22Rv1 (cell line): ENCODE data around the gene CPTP.

ENCODE experiments used
- H3K27ac ChIP-seq: fragments of 450-650 bp; 2 replicates; pipeline ENCODE4 v1.5.1; 2017
- CTCF ChIP-seq: fragments of 450-650 bp; IDR thresholded peaks from 2 replicates; pipeline ENCODE4 v1.5.1; 2017; ENCODE audit warnings: mild to moderate bottlenecking
- ZFX ChIP-seq: fragments of 450-650 bp; IDR thresholded peaks from 2 replicates; pipeline ENCODE4 v1.6.1; 2017; ENCODE audit warnings: antibody characterized with exemption, borderline replicate concordance

The CPTP gene

GRCh38 chr1:1281533-1282321 lies 42.9 kb upstream of the CPTP start:
- no peak for TF ChIP-seq ZFX
- no peak for TF ChIP-seq CTCF
- no peak overlapping the region for H3K27ac ChIP-seq

GRCh38 chr1:1282998-1283397 lies 41.6 kb upstream of the CPTP start:
- TF ChIP-seq ZFX, result no peak
- no peak for TF ChIP-seq CTCF
- no peak overlapping the region for H3K27ac ChIP-seq

DNA sequence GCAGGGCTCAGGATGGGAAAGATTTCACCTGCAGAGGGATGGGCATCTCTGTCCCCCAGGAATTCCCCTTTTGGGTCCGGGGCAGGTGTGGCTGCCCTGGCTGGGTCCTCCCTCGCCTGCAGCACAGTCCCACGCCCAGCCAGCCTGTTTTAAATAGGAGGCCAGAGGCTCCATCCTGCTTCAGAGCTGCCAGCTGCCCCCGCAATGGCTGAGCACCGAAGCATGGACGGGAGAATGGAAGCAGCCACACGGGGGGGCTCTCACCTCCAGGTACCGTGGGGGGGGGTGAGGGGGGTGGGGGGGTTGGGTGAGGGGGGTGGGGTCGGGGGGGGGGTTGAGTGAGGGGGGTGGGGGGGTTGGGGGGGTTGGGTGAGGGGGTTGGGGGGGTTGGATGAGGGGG lies 40.8 kb upstream of the CPTP start:
- TF ChIP-seq ZFX (no peak), CTCF (no peak)
- no peak overlapping the region for H3K27ac ChIP-seq

DNA sequence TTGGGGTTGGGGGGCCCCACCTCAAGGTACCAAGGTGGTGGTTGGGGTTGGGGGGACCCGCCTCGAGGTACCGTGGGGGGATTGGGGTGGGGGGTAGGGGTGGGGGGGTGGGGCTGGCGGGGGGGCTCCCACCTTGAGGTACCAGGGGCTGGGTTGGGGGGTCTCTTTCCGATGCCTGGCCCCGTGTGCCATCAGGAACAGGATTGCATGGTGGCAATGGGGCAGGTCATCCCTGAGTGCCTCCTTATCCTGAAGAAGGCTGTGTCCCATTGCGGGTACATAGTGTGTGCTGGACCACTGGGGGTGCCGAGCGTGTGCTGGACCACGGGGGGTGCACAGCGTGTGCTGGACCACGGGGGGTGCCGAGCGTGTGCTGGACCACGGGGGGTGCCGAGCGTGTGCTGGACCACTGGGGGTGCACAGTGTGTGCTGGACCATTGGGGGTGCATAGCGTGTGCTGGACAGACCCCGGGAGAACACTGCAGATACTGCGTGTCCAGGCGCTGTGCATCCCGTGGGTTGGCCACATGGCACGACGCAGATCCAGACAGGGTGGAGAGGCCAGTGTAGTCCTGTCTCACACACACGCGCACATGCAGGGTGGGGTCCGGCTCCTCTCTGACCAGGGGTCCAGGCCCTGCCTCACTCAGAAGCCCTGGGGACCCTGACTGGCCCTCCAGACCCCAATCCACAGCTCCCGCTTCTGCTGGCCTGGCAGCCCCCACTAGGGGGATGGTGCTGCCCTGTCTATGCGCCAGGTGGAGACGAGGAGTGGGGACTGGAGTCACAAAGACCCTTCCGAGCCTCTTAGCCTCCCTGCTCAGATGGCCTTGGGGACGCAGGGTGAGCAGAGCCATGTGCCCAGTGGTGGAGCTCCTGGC lies 40.1 kb upstream of the CPTP start:
- TF ChIP-seq CTCF (no peak), ZFX (no peak)
- H3K27ac ChIP-seq, result no peak overlapping the region

DNA sequence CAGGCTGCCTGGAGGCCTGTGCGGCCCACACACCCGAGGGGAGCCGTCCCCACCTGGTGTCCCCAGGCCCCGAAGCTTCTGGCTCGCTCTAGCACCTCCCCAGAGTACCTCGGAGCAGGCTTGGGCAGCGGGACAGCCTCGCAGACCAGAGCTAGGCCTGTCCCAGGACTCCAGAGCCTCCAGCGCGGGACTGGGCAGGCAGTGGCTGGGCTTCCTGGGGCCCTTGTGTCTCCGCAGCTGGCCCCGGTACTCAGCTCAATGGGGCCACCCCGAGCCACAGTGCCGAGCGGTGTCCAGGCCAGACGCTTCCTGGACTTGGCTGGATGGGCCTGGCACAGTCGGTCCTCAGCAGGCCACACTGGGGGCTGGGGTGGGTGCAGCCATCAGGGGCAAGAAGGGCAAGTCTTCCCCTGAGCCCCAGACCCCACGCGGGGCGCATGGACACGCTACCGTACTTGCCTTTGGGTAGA lies 39.5 kb upstream of the CPTP start:
- no peak overlapping the region for H3K27ac ChIP-seq
- no peak for TF ChIP-seq ZFX
- TF ChIP-seq CTCF, result no peak

GRCh38 chr1:1285611-1286311 lies 38.8 kb upstream of the CPTP start:
- H3K27ac ChIP-seq, result no peak overlapping the region
- no peak for TF ChIP-seq ZFX
- TF ChIP-seq CTCF, result no peak
